OCI-LY1 (cell line): ENCODE data around the gene BBS1.

ENCODE experiments used
- EZH2 ChIP-seq: fragments of 200-600 bp; sonication (generic), shearing (Covaris generic); IDR thresholded peaks from 2 replicates; pipeline ENCODE4 v1.8.0; 2017; ENCODE audit warnings: borderline replicate concordance, mixed run types, mild to moderate bottlenecking, antibody characterized with exemption, low read length, moderate library complexity, mixed read lengths
- TF ChIP-seq, protein P1 (sequence below): fragments of 200-600 bp; sonication (generic), shearing (Covaris generic); IDR thresholded peaks from 2 replicates; pipeline ENCODE4 v1.5.1; 2017; ENCODE audit warnings: mild to moderate bottlenecking, antibody characterized with exemption, low read length, moderate library complexity, mixed read lengths

DNA sequence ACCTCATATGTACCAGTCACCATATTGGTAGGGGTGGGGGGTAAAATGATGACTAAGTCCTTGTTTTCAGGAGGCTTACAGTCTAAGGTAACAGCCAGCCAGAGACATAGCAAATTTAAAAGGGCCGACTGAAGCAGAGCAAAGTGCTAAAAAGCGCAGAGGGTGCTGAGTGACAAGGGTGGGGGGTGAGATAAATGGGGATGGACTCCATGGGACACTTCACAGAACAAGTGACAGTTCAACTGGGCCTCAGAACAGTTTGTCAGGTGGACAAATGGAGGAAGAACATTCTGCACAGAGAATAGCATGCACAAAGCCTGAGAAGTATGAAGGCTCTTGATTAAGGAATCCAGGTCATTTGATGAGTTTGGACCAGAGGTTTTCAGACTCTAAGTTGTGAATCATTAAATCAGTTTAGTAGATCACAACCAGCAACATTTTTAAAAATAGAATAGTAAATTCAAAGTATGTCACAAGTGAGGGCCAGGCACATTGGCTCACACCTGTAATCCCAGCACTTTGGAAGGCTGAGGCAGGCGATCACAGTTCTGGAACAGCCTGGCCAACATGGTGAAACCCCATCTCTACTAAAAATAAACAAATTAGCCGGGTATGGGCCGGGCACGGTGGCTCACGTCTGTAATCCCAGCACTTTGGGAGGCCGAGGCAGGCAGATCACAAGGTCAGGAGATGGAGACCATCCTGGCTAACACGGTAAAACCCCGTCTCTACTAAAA is 14.0 kb downstream of the BBS1 start:
- TF ChIP-seq, protein P1, sequence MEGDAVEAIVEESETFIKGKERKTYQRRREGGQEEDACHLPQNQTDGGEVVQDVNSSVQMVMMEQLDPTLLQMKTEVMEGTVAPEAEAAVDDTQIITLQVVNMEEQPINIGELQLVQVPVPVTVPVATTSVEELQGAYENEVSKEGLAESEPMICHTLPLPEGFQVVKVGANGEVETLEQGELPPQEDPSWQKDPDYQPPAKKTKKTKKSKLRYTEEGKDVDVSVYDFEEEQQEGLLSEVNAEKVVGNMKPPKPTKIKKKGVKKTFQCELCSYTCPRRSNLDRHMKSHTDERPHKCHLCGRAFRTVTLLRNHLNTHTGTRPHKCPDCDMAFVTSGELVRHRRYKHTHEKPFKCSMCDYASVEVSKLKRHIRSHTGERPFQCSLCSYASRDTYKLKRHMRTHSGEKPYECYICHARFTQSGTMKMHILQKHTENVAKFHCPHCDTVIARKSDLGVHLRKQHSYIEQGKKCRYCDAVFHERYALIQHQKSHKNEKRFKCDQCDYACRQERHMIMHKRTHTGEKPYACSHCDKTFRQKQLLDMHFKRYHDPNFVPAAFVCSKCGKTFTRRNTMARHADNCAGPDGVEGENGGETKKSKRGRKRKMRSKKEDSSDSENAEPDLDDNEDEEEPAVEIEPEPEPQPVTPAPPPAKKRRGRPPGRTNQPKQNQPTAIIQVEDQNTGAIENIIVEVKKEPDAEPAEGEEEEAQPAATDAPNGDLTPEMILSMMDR, result no peak
- no peak for TF ChIP-seq EZH2
